Activated CD4-positive, alpha-beta T cell treated with anti-CD3 and anti-CD28 coated beads for 1 hour (primary cell): ENCODE data around the gene SORCS2.

Source experiments
- DNase-seq: peaks from one replicate; pipeline ENCODE4 v3.0.0-alpha.2; 2020

The SORCS2 gene

DNA sequence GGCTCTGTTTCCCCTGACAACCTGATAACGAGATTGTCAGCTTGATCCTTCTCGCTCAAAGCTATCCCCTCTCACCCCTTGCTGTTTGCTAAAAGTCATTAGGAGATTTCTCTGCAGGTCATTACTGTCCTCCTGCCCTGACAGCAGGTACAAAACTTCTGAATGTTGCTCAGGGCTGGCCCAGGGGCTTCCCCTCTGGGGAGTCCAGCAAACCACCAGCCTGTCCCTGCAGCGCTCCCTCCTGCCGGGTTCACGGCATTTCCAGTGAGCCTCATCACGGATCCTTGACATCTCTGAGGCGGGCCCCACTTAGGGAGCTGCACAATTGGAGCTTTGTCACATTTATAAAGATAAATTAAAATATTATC is 5.2 kb upstream of the SORCS2 start:
- no peak for DNase-seq

DNA sequence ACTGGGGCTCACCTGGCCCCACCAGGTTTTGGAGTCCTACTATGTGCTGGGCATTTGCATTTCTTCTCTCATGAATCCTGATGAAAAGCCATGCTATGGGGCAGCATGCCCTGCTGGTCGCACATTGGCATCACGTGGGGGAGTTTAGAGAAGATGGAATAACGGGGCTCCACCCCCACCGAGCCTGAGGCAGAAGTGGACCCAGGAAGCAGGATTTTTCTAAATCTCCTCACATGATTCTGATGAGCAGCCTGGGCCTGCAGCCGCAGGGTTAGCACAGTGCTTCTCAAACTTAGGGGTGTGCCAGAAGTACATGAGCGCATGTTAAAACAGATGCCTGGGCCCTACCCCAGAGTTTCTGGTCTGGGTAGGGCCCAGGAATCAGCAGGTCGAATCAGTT is 4.6 kb upstream of the SORCS2 start:
- DNase-seq = no peak

DNA sequence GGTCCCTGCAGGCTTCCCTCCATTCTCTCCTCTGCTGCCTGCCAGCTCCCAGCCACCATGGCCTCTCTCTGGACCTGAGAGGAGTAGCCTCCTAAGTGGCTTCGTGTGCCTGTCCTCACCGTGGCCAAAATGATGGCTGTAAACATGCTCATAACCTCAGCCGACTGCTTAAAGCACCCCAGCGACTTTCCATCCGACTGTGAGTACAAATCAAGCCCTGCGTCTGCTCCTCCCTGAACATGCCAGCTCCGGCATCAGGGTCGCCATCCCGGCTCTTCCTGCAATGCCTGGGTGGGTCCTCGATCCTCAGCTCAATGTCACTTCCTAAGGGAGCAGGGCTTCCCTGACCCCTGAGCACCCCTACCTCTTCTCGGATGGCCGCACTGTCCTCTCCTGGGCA is 3.3 kb upstream of the SORCS2 start:
- no peak for DNase-seq

DNA sequence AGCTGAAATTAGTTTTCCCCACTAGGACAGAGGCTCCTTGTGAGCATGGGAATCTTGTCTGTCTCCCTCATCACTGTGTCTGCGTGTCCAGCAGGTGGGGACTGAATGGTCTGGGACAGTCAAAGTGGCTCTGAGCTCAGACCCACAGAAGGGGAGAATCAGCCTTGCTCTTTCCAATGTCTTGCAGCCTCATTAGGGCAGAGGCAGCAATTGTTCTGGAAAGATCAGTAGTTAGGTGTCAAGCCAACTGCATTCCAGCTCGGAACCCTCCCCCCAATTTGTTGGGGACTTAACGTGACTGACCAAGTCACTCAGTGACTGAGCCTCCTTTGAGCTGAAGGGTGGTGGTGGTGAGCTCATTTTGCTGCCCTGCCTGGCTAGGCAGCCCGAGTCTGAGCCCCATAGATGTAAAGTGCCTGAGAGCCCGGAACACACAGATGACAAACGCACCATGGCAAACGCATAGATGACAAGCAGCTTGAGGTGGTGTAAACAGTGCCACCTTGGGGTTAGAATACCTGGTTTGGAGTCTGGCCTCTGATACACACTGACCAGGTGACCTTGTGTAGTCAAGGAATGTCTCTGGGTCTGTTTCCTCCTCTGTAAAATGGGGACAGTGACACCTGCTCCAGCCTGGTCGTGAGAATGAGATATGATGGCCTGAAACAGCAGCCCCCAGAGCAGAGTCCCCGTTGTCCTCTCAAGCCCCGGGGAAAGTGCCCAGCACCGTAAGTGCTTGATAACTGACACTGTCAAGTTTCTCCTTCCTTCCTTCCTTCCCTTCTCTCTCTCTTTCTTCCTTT is 2.7 kb upstream of the SORCS2 start:
- no peak for DNase-seq

DNA sequence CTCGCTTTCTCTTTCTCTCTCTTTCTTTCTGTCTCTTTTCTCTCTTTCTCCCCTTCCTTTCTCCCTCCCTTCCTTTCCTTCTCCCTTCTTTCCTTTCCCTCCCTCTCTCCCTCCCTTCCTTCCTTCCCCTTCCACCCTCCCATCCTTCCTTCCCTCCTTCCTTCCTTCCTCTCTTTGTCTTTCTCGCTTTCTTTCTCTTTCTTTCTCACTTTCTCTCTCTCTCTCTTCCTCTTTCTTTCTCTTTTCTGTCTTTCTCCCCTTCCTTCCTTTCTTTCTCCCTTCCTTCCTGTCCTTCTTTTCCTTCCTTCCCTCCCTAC is 2.1 kb upstream of the SORCS2 start:
- no peak for DNase-seq

DNA sequence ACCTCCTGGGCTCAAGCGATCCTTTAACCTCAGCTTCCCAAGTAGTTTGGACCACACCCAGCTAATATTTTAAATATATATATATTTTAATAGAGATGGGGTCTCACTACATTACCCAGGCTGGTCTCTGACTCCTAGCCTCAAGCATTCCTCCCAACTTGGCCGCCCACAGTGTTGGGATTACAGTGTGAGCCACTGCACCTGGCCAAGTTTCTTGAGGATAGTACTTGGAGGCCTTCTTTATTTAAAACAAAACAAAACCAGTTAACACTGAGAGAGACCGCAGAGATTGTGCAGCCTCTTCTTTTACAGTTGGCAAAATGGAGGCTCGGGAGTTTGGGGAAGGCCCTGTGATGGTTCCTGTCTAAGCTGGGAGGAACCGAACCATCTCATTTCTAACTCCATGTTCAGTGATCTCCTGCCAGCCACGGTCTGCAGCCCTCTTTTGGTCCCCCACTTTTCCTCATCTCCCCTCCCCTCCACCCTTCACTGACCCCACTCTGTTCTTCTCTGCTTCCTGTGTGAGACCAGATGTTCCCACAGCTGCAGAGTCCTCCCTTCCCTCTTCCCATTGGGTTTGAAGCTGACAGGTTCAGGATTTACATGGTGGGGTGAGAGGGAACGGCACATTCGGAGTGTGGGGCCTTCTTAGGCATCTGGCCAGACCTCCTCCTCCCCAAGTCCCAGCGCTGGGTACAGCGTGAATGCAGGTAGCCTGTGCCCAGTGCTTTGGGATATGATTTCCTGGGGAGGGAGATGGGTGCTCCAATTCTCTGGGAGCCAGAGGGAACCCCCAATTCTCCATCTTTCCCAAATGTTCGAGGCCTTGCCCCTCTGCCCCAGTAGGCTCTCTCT is 1.4 kb upstream of the SORCS2 start:
- DNase-seq = no peak

DNA sequence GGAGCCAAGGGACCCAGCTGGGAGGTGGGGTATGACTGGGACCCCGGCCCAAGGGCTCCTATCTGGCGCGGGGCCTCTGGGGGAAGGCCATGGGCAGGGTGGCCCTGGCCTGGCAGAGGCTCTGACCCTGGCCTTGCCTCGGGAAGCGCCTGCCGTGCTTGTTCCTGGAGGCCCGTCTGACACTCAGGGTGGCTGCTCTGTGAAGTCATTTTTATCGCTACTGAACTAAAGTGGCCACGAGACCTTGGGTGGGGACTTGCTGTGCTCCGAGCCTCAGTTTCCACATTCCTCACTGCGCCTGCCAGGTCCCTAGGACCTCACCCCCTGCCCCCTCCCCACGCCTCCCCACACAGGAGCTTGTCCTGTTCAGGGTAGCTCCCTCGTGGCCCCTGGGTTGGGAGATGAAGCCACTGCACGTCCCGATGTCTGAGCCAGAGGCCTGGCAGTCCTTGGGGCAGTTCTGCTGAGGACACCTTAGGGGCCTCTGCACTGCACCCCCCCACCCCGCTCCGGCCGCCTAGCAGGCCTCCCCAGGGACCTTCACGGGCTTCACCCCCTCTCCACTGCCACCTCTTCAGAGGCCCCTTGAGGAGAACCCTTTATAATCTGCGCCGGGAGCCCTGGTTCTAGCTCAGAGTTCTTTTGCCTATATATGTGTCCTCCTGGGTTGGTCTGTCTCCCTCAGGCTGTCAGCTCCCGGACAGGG is 639 bp upstream of the SORCS2 start:
- no peak for DNase-seq

DNA sequence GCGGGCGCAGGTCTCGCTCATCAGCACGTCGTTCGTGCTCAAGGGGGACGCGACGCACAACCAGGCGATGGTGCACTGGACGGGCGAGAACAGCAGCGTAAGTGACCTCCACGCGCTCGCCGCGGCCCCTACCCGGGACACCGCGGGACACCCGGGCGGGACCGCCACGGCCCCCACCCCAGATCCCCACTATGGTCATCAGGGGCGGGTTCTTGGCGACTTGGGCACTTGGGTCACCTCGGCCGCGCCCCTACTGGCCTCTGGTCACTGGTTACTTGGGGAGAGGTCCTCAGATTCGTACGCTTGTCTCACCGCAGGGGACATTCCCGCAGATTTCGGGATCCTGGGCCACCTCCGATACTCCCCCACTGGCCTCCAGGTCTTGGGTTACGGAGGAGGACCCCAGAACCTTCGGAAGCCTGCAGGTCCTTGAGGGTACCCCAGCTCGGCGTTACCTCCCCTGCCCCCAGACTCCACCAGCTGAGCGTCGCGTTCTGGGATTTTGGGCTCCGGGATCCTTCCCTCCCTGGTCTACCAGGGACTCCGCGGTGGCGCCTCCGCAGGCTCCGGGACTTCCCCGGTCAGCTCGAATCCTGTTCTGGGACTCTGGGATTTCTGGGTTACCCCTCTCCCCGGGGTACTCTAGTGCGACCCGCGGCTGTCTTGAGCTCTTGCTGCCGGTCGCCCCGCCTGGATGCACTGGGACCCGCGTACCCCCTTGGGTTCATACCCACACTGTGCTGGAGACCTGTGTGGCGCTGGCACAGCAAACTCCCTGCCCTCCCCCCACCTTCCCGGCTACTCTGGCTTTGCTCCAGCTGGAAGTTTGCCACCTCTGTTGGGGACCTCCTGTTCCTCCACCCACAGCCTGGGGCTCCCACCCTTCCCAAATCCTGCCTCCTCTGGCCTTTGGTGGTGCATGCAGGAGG is 956 bp downstream of the SORCS2 start:
- DNase-seq = no peak

DNA sequence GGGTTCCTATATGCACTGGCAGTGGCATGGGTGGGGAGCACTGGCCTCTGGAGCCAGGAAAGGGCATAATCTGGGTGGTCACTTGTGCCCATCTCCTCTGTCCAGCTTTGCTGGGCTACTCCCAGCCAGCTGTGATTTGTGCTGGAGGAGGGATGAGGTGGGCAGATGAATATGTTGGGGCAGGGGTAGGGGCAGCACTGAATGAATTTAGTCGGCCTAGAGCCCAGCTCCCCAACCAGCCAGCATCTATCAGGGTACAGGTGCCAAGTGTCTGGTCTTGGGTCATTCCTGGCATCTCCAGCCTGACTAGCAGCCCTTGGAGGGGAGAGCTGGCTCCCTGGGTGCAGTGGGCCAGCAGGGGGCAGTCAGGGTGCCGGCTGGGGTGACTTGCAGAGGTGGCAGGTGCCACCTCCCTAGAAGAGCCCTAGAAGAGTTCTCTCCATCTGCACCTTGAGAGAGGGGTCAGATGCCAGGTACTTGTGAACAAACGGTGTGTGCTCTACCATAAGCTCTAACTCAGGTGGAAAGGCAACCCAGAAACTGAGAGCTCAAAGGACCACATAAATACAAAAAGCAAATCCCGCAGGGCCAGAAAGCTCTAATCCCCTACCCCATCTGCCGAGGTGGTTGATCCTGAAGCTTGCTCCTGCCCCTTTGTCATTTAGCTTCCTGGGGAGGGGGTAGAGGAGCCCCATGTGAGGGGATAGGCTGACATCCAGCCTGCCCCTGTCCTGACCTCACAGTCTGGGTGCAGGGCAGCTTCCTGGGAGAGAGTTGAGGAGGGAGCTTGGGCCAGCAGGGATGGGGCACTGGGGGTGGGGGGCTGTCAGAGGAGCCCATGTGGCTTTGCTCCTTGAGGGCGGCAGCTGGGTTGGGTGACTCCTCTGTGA is 2.2 kb downstream of the SORCS2 start:
- DNase-seq = no peak

DNA sequence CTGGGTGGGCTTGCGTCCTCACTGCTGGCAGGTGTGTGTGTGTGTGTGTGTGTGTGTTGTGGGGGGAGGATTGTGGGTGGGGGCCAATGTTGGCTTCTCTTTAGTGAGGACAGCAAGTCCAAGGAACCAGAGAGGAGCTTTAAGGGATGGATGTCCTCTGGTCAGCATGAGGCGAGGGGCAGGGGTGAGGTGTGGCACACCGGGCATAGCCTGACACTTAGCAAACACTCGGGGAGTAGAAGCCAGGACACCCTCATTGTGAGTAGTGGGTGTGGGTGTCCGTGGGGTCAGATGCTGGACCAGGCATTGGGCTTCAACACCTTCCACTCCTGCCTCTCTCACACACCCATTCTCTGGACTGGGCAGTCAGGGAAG is 2.8 kb downstream of the SORCS2 start:
- no peak for DNase-seq

DNA sequence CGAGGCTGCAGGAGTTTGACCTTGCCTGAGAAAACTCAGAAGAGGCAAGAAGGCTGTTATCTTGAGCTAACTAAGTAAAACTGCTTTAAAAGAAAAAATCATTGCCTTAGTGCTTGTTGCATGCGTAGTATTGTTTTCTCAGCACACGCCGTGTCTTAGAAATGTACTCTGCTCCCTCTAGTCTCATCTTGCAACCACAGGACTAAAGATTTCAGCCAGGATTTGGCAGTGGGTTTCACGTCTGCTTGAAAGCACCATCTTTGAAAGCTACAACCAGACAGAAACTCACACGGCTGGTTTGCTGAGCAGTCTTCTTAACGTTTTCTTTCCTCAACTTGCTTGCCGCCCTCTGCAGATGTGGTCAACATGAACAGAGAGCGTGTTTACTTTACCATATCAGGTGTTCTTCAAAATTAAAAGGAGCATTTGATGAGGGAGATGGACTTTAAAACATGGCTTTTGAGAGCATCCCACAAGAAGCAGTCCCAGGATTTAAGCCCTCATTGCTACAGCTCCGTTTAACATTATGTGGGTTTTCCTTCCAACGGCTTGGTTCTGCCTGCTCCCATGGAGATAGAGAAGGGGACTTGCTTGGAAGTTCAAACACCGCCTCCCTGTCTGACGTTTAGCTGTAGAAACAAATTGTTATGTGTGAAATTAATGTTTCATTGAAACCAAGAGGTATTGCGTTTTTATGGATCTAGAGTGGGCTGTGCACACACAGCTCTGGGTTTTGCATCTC is 3.4 kb downstream of the SORCS2 start:
- DNase-seq = no peak

DNA sequence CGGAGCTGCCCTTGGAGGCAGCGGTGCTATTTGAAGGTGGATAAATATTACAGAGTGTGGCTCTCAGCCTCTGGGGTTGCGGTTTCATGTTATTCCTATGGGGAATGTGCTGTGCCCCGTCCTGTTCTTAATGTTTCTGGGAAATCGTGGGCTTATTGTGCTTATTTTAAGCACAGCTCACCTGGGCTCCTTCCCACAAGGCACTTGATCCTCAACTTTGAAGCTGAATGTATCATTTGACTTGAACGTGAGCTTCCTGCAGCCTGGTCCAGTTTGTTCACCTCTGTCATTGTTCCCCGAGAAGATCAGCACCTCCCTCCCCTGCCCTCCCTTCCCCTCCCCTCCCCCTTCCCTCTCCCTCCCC is 3.9 kb downstream of the SORCS2 start:
- no peak for DNase-seq

DNA sequence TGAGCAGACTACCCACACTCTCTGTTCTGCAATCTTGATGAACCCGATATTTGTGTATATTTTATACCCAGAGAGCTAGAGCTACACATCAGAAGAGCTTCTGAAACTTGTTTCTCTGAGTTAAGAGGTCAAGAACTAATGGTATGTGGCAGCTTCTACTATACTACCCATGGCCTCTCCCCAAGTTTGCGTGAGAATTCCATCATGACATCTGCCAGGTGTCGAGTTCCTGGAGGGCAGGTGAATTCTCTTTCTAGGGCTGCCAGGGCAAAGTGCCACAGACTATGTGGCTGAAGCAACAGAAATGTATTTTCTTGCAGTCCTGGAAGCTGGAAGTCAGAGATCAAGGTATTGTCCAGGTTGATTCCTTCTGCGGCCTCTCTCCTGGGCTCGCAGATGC is 4.4 kb downstream of the SORCS2 start:
- no peak for DNase-seq

DNA sequence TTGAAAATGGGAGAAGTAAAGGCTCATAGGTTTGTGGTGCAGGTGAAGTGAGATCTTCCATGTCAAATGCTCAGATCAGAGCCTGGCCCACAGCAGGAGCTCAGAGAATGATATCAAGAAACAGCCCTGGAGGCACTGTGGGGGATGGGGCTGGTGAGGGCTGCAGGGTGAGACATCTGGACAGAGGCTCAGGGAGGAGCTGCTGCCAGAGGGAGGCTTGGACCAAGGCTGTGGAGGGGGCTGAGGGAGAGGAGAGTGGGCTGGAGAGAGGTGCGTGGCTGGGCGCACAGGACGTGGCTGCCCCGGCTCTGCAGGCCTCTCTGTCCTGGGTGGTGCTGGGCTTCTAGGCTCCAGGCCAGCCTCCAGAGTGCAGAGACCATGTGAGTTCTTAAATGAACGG is 5.6 kb downstream of the SORCS2 start:
- no peak for DNase-seq

DNA sequence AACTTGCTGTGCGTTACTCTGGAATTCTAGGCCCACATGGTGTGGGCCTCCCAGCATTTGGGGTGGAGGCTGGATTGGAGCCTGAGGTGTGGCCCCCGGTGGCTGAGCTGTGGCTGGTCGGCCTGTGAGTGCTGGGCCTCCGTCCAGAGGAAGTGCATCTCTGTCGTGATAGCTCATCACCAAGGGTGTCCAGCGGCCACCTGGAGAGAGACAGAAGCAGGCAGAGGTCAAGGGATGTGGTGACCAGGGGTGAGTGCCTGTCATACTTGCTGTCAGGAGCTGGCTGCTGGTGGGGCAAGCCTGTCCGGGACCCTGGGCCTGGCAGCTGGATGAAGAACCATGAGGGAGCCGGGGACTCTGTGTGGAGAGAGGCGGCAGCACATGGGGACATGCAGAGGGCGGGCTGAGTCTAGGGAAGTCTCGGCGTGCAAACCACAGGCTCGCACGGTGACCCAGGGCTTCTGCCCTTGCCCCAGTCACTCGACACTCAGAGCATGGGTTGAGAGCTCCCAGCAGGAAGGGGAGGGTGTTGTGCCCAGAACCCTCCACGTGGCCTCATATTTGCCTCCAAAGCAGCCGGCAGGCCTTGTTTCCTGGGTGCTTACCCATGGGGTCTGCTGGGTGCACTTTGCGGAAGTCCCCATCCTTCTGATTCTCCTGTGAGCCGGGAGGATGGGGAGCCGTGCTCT is 6.2 kb downstream of the SORCS2 start:
- no peak for DNase-seq

DNA sequence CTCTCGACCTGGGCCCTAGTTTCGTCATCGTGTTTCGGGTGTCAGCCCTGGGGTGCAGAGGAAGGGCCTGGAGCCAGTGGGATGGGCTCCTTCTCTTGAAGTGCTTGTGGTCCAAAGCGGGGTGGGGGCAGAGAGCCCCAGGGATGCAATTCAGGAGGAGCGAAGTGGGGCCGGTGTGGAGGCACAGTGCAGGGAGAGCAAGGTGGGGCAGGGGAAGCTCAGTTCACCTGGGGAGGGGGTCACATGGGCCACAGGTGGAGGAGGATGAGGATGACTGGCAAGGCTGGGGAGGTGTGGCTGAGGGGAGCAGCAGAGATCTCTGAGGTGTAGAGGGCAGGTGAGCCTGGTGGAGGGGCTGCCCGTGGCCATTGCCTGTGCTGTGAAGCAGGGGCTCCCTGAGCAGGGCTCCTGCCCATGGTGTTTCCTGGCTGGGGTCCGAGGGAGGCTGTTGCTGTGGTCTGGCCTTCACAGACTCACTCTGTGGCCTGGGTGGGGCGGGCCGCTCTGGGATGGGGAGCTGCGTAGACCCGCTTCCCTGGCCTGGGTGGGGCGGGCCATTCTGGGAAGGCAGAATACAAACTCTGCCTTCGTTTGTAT is 6.9 kb downstream of the SORCS2 start:
- no peak for DNase-seq

DNA sequence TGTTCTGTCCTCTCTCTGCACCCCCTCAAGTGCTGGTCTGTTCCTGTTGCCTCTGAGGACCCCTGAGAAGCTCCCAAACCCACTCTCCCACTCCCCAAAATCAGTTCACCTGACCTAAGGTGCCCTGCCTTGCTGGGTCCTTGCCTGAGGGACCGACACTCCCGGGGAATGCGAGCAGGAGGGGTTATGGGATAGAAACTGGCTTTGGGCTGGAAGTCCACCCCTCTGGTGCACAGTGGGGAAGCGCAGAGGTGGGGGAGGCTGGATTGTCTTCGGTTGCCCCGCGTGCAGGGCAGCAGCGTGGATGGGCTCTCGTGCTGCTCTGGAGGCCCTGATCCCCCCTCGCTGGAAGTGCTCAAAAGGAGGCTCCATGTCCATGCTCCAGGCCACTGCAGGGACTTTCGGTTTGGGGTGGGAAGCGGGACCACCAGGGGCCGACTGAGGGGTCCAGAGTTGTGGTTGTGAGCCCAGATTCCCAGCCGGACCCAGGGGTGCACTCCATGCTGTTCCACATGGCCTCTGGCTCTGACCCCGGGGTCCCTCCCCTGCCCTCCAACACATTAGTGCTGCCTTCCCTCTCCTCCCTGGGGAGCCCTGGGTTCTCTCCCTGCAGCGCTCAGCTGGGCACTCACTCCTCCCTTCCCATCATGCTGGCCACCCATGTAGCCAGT is 7.6 kb downstream of the SORCS2 start:
- DNase-seq = no peak

DNA sequence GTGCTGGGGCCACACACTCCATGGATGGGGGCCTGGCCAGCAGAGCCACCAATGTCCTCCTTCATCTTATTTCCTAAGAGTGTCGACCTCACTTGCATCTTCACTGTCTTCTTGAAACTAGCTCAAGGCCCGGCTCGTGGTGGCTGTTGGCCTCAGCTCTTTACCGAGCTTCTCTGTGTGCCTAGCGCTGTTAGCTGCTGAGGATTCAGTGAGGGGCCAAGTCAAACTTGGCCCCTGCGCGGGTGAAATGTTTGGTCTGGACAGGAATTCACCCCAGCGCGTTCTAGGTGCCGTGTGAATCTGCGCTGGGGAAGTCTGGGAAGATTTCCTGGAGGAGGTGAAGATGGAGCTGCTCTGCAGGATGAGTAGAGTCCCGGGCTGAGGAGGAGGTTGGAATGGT is 8.5 kb downstream of the SORCS2 start:
- no peak for DNase-seq
